ENCODE data around the gene SLX9. TPM values are rescaled to one million over a fixed set of nuclear protein-coding genes. Genes with fewer than 3 reads are reported as not detected.

The SLX9 gene
- total RNA-seq, 2 experiments from 2014 or later: 18.6 to 61.6 TPM

DNA sequence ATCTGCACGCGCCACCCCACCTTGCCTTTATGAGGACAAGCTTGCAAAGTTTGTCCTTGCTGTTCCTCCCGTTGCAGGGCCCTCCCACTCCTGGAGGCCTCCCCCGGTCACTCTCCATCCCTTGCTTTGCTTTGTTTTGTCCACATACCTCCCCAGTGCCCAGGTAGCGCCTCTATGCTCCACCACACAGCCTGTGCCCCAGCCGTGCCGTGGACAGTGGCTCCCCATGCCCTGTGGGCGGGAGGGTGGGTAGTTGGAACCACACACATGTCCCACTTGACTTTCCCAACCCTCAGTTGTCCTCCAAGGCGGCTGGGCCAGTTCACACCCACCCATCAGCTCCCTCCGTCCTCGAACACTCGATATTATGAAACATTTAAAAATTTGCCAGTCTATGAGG is 24.6 kb downstream of the SLX9 start:
- no peak overlapping the region for H2AFZ ChIP-seq (ENCODE audit: low read length)

DNA sequence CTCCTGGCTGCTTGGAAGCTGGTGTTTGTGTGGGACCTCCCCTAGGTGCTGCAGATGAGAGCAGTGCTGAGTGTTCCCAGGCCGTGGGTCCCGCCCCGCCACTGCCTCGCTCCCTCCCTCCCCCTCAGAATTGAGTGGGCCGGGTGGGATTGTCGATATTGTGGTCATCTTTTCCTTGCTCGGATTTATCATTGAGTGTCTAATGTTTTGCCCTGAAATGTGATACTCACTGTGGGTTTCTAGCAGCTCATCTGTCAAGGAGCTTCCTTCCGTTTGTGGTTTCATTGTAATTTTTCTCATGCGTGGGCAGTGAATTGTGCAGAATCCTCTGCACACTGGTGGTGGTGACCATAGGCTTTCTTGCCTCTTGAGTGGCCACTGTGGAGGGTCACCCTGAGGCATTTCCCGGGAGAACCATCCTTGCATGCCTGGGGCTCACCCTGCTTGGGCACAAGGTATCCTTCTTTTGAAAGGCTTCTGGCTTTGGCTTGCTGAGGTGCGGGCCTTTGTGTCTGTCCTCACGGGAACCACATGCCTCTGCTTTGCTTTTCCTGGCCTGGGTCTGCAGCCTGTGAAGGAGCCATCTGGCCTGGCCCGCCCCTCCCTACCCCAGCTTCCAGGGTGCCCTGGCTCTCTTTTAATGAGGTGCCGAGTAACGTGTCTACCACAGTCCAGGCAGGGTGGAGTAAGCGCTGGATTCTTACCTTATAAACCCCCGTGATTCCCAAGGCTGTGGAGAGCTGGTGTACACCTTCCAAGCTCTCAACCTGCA is 25.6 kb downstream of the SLX9 start:
- H3K4me1 ChIP-seq (ENCODE audit: insufficient read depth, low read length, poor library complexity, severe bottlenecking): no peaks in the 10 kb centered on the region
- H3K27ac ChIP-seq (ENCODE audit: low read depth, low read length, poor library complexity, severe bottlenecking): no peak overlapping the region
- ChIA-PET POLR2A (interaction anchor here (0.6 to 0.7 kb wide), 2 partner anchors 18 to 200 kb away, joined by 3 to 5 read pairs; no protein-coding TSS in a partner anchor), CTCF (ENCODE audit: unreplicated experiment) (no interaction called here)
- no peak overlapping the region for H2AFZ ChIP-seq (ENCODE audit: low read length)
- no peak for DNase-seq (ENCODE audit: low spot score)
- H3K9me3 ChIP-seq (ENCODE audit: low read length): no peaks in the 10 kb centered on the region
- BruUV-seq (replicated peaks): no TSS peak
- no peaks in the 10 kb centered on the region for H3K9me2 ChIP-seq (ENCODE audit: insufficient read depth, low read length)
- H3K36me3 ChIP-seq (ENCODE audit: insufficient read depth, low read length): peaks cover 79% of the 10 kb centered on the region
- H3K4me2 ChIP-seq (ENCODE audit: low read length): no peak overlapping the region
- H3K4me3 ChIP-seq (ENCODE audit: low read depth, low read length, poor library complexity, severe bottlenecking): no peak overlapping the region
- intact Hi-C loops (cut with micrococcal nuclease; ENCODE audit: unreplicated experiment): no loop called here
- TF ChIP-seq, protein P1, sequence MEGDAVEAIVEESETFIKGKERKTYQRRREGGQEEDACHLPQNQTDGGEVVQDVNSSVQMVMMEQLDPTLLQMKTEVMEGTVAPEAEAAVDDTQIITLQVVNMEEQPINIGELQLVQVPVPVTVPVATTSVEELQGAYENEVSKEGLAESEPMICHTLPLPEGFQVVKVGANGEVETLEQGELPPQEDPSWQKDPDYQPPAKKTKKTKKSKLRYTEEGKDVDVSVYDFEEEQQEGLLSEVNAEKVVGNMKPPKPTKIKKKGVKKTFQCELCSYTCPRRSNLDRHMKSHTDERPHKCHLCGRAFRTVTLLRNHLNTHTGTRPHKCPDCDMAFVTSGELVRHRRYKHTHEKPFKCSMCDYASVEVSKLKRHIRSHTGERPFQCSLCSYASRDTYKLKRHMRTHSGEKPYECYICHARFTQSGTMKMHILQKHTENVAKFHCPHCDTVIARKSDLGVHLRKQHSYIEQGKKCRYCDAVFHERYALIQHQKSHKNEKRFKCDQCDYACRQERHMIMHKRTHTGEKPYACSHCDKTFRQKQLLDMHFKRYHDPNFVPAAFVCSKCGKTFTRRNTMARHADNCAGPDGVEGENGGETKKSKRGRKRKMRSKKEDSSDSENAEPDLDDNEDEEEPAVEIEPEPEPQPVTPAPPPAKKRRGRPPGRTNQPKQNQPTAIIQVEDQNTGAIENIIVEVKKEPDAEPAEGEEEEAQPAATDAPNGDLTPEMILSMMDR (conservative IDR thresholded peaks at IDR 0.05; ENCODE audit: low read length): no peak
- TF ChIP-seq EZH2phosphoT487 (IDR thresholded peaks at IDR 0.05; ENCODE audit: borderline replicate concordance, low read depth, low read length): no peak
- H3K79me2 ChIP-seq (ENCODE audit: insufficient read depth, low read depth, low read length): peaks cover 7% of the 10 kb centered on the region; the same call in 1 of the 2 replicates
- H4K20me1 ChIP-seq (ENCODE audit: insufficient read depth, low read length): peaks cover 4% of the 10 kb centered on the region; the same call in 1 of the 2 replicates

More for the DNA sequence above, 24.6 kb downstream of the SLX9 start:
- Histone ChIP-seq H3K4me1 (ENCODE audit: insufficient read depth, low read length, poor library complexity, severe bottlenecking) (no peaks in the 10 kb centered on the region), H4K20me1 (ENCODE audit: insufficient read depth, low read length) (peaks cover 4% of the 10 kb centered on the region; the same call in 1 of the 2 replicates), H3K27ac (ENCODE audit: low read depth, low read length, poor library complexity, severe bottlenecking) (no peak overlapping the region), H3K79me2 (ENCODE audit: insufficient read depth, low read depth, low read length) (peaks cover 7% of the 10 kb centered on the region; the same call in 1 of the 2 replicates), H3K9me3 (ENCODE audit: low read length) (no peaks in the 10 kb centered on the region), H3K36me3 (ENCODE audit: insufficient read depth, low read length) (peaks cover 81% of the 10 kb centered on the region), H3K4me3 (ENCODE audit: low read depth, low read length, poor library complexity, severe bottlenecking) (no peak overlapping the region), H3K9me2 (ENCODE audit: insufficient read depth, low read length) (no peaks in the 10 kb centered on the region), H3K4me2 (ENCODE audit: low read length) (no peak overlapping the region)
- intact Hi-C loops (cut with micrococcal nuclease; ENCODE audit: unreplicated experiment): no loop called here
- no TSS peak for BruUV-seq (replicated peaks)
- ChIA-PET CTCF (ENCODE audit: unreplicated experiment) (no interaction called here), POLR2A (interaction anchor here (0.7 kb wide), 1 partner anchor 173 kb away, joined by 3 read pairs; no protein-coding TSS in a partner anchor)
- DNase-seq (ENCODE audit: low spot score): no peak
- no peak for TF ChIP-seq EZH2phosphoT487 (IDR thresholded peaks at IDR 0.05; ENCODE audit: borderline replicate concordance, low read depth, low read length)
- TF ChIP-seq, protein P1 (conservative IDR thresholded peaks at IDR 0.05; ENCODE audit: low read length): no peak
